Measurements from ENCODE around the gene EPN3. TPM values are rescaled to one million over a fixed set of nuclear protein-coding genes. Genes with fewer than 3 reads are reported as not detected.

EPN3 gene
- total RNA-seq, 2 experiments from 2014 or later: 0.28 TPM; not detected in 1

GRCh38 chr17:50585346-50585745, 52.8 kb downstream of the EPN3 start:
- TF ChIP-seq CTCF (conservative IDR thresholded peaks at IDR 0.05; ENCODE audit: low read length): no peak
- no peak for TF ChIP-seq EZH2phosphoT487 (IDR thresholded peaks at IDR 0.05; ENCODE audit: borderline replicate concordance, low read depth, low read length)
- H3K9me3 ChIP-seq (ENCODE audit: low read length): no peaks in the 10 kb centered on the region
- no peaks in the 10 kb centered on the region for H3K4me1 ChIP-seq (ENCODE audit: insufficient read depth, low read length, poor library complexity, severe bottlenecking)
- H3K4me3 ChIP-seq (ENCODE audit: low read depth, low read length, poor library complexity, severe bottlenecking): no peak overlapping the region
- H3K9me2 ChIP-seq (ENCODE audit: insufficient read depth, low read length): no peaks in the 10 kb centered on the region
- DNase-seq (ENCODE audit: low spot score): no peak
- POLR2A ChIA-PET: no interaction called here
- H3K27ac ChIP-seq (ENCODE audit: low read depth, low read length, poor library complexity, severe bottlenecking): no peak overlapping the region
- BruUV-seq (replicated peaks): no TSS peak
- no peaks in the 10 kb centered on the region for H3K79me2 ChIP-seq (ENCODE audit: insufficient read depth, low read depth, low read length)
- no peak overlapping the region for H3K4me2 ChIP-seq (ENCODE audit: low read length)
- H3K36me3 ChIP-seq (ENCODE audit: insufficient read depth, low read length): no peaks in the 10 kb centered on the region
- CTCF ChIA-PET (ENCODE audit: unreplicated experiment): interaction anchor here (0.6 kb wide), 1 partner anchor 38 kb away, joined by 3 read pairs; no protein-coding TSS in a partner anchor
- no peak overlapping the region for H2AFZ ChIP-seq (ENCODE audit: low read length)
- H4K20me1 ChIP-seq (ENCODE audit: insufficient read depth, low read length): no peaks in the 10 kb centered on the region
- intact Hi-C loops (cut with micrococcal nuclease; ENCODE audit: unreplicated experiment): no loop called here

GRCh38 chr17:50585891-50586290, 53.4 kb downstream of the EPN3 start:
- intact Hi-C loops (cut with micrococcal nuclease; ENCODE audit: unreplicated experiment): no loop called here
- no peaks in the 10 kb centered on the region for H3K4me1 ChIP-seq (ENCODE audit: insufficient read depth, low read length, poor library complexity, severe bottlenecking)
- no peak for TF ChIP-seq EZH2phosphoT487 (IDR thresholded peaks at IDR 0.05; ENCODE audit: borderline replicate concordance, low read depth, low read length)
- no peak for TF ChIP-seq CTCF (conservative IDR thresholded peaks at IDR 0.05; ENCODE audit: low read length)
- ChIA-PET POLR2A (no interaction called here), CTCF (ENCODE audit: unreplicated experiment) (no interaction called here)
- H3K9me3 ChIP-seq (ENCODE audit: low read length): no peaks in the 10 kb centered on the region
- H2AFZ ChIP-seq (ENCODE audit: low read length): no peak overlapping the region
- H3K36me3 ChIP-seq (ENCODE audit: insufficient read depth, low read length): no peaks in the 10 kb centered on the region
- H3K27ac ChIP-seq (ENCODE audit: low read depth, low read length, poor library complexity, severe bottlenecking): no peak overlapping the region
- no peaks in the 10 kb centered on the region for H3K9me2 ChIP-seq (ENCODE audit: insufficient read depth, low read length)
- H3K4me3 ChIP-seq (ENCODE audit: low read depth, low read length, poor library complexity, severe bottlenecking): no peak overlapping the region
- no peaks in the 10 kb centered on the region for H3K79me2 ChIP-seq (ENCODE audit: insufficient read depth, low read depth, low read length)
- no TSS peak for BruUV-seq (replicated peaks)
- no peak for DNase-seq (ENCODE audit: low spot score)
- no peak overlapping the region for H3K4me2 ChIP-seq (ENCODE audit: low read length)
- H4K20me1 ChIP-seq (ENCODE audit: insufficient read depth, low read length): no peaks in the 10 kb centered on the region

GRCh38 chr17:50586421-50587247, 54.1 kb downstream of the EPN3 start:
- Histone ChIP-seq H3K4me1 (ENCODE audit: insufficient read depth, low read length, poor library complexity, severe bottlenecking) (no peaks in the 10 kb centered on the region), H3K9me3 (ENCODE audit: low read length) (no peaks in the 10 kb centered on the region), H3K36me3 (ENCODE audit: insufficient read depth, low read length) (no peaks in the 10 kb centered on the region), H3K4me2 (ENCODE audit: low read length) (no peak overlapping the region), H3K9me2 (ENCODE audit: insufficient read depth, low read length) (no peaks in the 10 kb centered on the region), H2AFZ (ENCODE audit: low read length) (no peak overlapping the region), H4K20me1 (ENCODE audit: insufficient read depth, low read length) (no peaks in the 10 kb centered on the region), H3K4me3 (ENCODE audit: low read depth, low read length, poor library complexity, severe bottlenecking) (no peak overlapping the region), H3K79me2 (ENCODE audit: insufficient read depth, low read depth, low read length) (no peaks in the 10 kb centered on the region), H3K27ac (ENCODE audit: low read depth, low read length, poor library complexity, severe bottlenecking) (no peak overlapping the region)
- ChIA-PET POLR2A (no interaction called here), CTCF (ENCODE audit: unreplicated experiment) (no interaction called here)
- TF ChIP-seq CTCF (conservative IDR thresholded peaks at IDR 0.05; ENCODE audit: low read length) (no peak), EZH2phosphoT487 (IDR thresholded peaks at IDR 0.05; ENCODE audit: borderline replicate concordance, low read depth, low read length) (no peak)
- intact Hi-C loops (cut with micrococcal nuclease; ENCODE audit: unreplicated experiment): no loop called here
- no peak for DNase-seq (ENCODE audit: low spot score)
- no TSS peak for BruUV-seq (replicated peaks)

Data from OCI-LY7 (cell line).